Measurements from ENCODE around the gene DLG2.

The DLG2 gene

GRCh38 chr11:85109141-85109540 lies 518.0 kb downstream of the DLG2 start:
- no peak for DNase-seq (ENCODE audit: low spot score)

GRCh38 chr11:85105868-85106267 lies 521.3 kb downstream of the DLG2 start:
- no peak for DNase-seq (ENCODE audit: low spot score)

- DNase-seq (ENCODE audit: low spot score), result no peak
These were observed 527.6 kb downstream of the DLG2 start for GRCh38 chr11:85099522-85099921.

GRCh38 chr11:85098996-85099395 lies 528.1 kb downstream of the DLG2 start:
- no peak for DNase-seq (ENCODE audit: low spot score)

- DNase-seq (ENCODE audit: low spot score), result no peak
These were observed 530.2 kb downstream of the DLG2 start for GRCh38 chr11:85096939-85097338.

GRCh38 chr11:85095239-85095638 lies 531.9 kb downstream of the DLG2 start:
- no peak for DNase-seq (ENCODE audit: low spot score)

GRCh38 chr11:85094795-85095194 lies 532.3 kb downstream of the DLG2 start:
- DNase-seq (ENCODE audit: low spot score), result no peak

GRCh38 chr11:85089654-85090053 lies 537.5 kb downstream of the DLG2 start:
- DNase-seq (ENCODE audit: low spot score), result no peak

- no peak for DNase-seq (ENCODE audit: low spot score)
These were observed 538.9 kb downstream of the DLG2 start for GRCh38 chr11:85088286-85088685.

GRCh38 chr11:85086504-85087284 lies 540.5 kb downstream of the DLG2 start:
- no peak for DNase-seq (ENCODE audit: low spot score)

GRCh38 chr11:85076535-85077330 lies 550.4 kb downstream of the DLG2 start:
- DNase-seq (ENCODE audit: low spot score), result no peak

- DNase-seq (ENCODE audit: low spot score), result no peak
These were observed 564.5 kb downstream of the DLG2 start for GRCh38 chr11:85062659-85063058.

GRCh38 chr11:85052636-85053035 lies 574.5 kb downstream of the DLG2 start:
- no peak for DNase-seq (ENCODE audit: low spot score)

- DNase-seq (ENCODE audit: low spot score), result no peak
These were observed 578.3 kb downstream of the DLG2 start for GRCh38 chr11:85048801-85049200.

- no peak for DNase-seq (ENCODE audit: low spot score)
These were observed 581.4 kb downstream of the DLG2 start for GRCh38 chr11:85045716-85046115.

- no peak for DNase-seq (ENCODE audit: low spot score)
These were observed 582.2 kb downstream of the DLG2 start for GRCh38 chr11:85044911-85045310.

GRCh38 chr11:85042361-85042760 lies 584.8 kb downstream of the DLG2 start:
- no peak for DNase-seq (ENCODE audit: low spot score)

GRCh38 chr11:85040166-85040565 lies 587.0 kb downstream of the DLG2 start:
- no peak for DNase-seq (ENCODE audit: low spot score)

- DNase-seq (ENCODE audit: low spot score), result no peak
These were observed 597.2 kb downstream of the DLG2 start for GRCh38 chr11:85029964-85030363.

- DNase-seq (ENCODE audit: low spot score), result no peak
These were observed 598.6 kb downstream of the DLG2 start for GRCh38 chr11:85028329-85029101.

GRCh38 chr11:85027346-85027745 lies 599.8 kb downstream of the DLG2 start:
- DNase-seq (ENCODE audit: low spot score), result no peak

- DNase-seq (ENCODE audit: low spot score), result no peak
These were observed 606.1 kb downstream of the DLG2 start for GRCh38 chr11:85021058-85021457.

GRCh38 chr11:84993386-84993785 lies 633.8 kb downstream of the DLG2 start:
- no peak for DNase-seq (ENCODE audit: low spot score)
